GM21528 (cell line): ENCODE results near the gene DHRS3.
A peak's percentile ranks its signal among the peaks of the same experiment; 100 is the strongest.

Source experiments
- ATAC-seq: cut with Tn5 transposase; IDR thresholded peaks from one replicate; pipeline ENCODE4 v1.9.1; 2021; ENCODE audit warnings: mild to moderate bottlenecking, moderate library complexity; ENCODE audit not compliant: unreplicated experiment, low FRiP score

Gene DHRS3

GRCh38 chr1:12618965-12619791, 1.2 kb upstream of the DHRS3 start:
- ATAC-seq = no peak

GRCh38 chr1:12618661-12618964, 603 bp upstream of the DHRS3 start:
- peak; percentile 9 for ATAC-seq

GRCh38 chr1:12617511-12617900, 504 bp downstream of the DHRS3 start:
- ATAC-seq = no peak

- no peak for ATAC-seq
These were observed 1.2 kb downstream of the DHRS3 start for GRCh38 chr1:12616709-12617373.

- ATAC-seq = no peak
These were observed 1.9 kb downstream of the DHRS3 start for GRCh38 chr1:12615865-12616708.

GRCh38 chr1:12615159-12615864, 2.7 kb downstream of the DHRS3 start:
- no peak for ATAC-seq

- no peak for ATAC-seq
These were observed 3.4 kb downstream of the DHRS3 start for GRCh38 chr1:12614402-12615158.

GRCh38 chr1:12613180-12613579, 4.8 kb downstream of the DHRS3 start:
- no peak for ATAC-seq

GRCh38 chr1:12610941-12611340, 7.1 kb downstream of the DHRS3 start:
- ATAC-seq = no peak

- ATAC-seq = no peak
These were observed 7.6 kb downstream of the DHRS3 start for GRCh38 chr1:12610305-12610935.

GRCh38 chr1:12609469-12610003, 8.5 kb downstream of the DHRS3 start:
- no peak for ATAC-seq

GRCh38 chr1:12608311-12608957, 9.6 kb downstream of the DHRS3 start:
- no peak for ATAC-seq

GRCh38 chr1:12607263-12607662, 10.7 kb downstream of the DHRS3 start:
- no peak for ATAC-seq

- no peak for ATAC-seq
These were observed 13.0 kb downstream of the DHRS3 start for GRCh38 chr1:12604986-12605385.

GRCh38 chr1:12604114-12604874, 13.7 kb downstream of the DHRS3 start:
- peak; percentile 61 for ATAC-seq

- ATAC-seq = no peak
These were observed 14.8 kb downstream of the DHRS3 start for GRCh38 chr1:12603224-12603623.

GRCh38 chr1:12602659-12603024, 15.4 kb downstream of the DHRS3 start:
- no peak for ATAC-seq
